Raji (cell line): ENCODE results near the gene TP63.

ENCODE experiments used
- POLR2A ChIP-seq: IDR thresholded peaks from 2 replicates; pipeline ENCODE4 v1.6.1; 2011; ENCODE audit warnings: low read depth, low read length, control low read depth; ENCODE audit not compliant: insufficient read depth

Gene TP63

DNA sequence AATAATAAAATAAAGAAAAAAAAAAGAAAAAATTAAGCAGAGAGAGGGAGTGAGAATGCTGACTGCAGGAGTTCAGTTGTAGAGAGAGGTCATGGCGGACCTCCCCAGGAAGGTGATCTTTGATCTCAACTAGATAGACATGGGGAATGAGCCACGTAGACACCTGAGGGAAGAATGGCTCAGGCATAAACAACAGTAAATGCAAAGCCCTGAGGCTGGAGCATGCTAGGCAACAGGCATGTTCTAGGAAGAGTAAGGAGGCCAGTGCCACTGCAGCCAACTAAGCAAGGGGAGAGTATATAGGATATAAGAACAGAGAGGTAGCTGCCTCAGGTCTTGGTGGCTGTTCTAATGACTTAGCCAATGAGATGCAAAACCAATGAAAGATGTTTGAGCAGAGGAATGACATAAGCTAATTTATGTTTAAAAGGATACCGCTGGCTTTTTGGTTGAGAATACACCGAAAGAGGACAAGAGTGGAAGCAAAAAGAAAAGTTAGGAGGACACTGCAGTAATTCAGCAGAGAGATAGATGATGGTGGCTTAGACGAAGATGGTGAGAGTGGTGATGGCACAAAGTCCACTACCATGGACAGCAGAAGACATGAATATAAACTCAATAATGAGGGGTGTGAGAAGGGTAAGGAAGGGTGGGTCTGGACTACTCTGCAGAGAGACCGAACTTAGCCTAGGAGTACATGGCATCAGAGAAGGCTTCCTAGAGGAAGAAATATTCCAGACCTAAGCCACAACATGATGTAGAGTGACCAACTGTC is 314.9 kb downstream of the TP63 start:
- no peak for TF ChIP-seq POLR2A
